RWPE2 (cell line): ENCODE measurements around the gene BSG.

Experiments
- ATAC-seq: fragments of 200-7000 bp; cut with Tn5 transposase; 3 replicates; pipeline ENCODE4 v1.9.1; 2021; ENCODE audit warnings: low read depth
- DNase-seq: peaks from one replicate; pipeline ENCODE4 v3.0.0-alpha.2; 2020; ENCODE audit warnings: low spot score
- H3K27ac ChIP-seq: fragments of 450-650 bp; 2 replicates; pipeline ENCODE4 v1.5.1; 2017; ENCODE audit warnings: mild to moderate bottlenecking; ENCODE audit not compliant: poor library complexity, severe bottlenecking
- H3K27me3 ChIP-seq: fragments of 250-450 bp; sonication (Bioruptor Pico); 2 replicates; pipeline ENCODE4 v1.5.1; 2021; ENCODE audit warnings: mild to moderate bottlenecking, moderate library complexity; ENCODE audit not compliant: insufficient read depth, poor library complexity, severe bottlenecking
- H3K36me3 ChIP-seq: fragments of 250-450 bp; sonication (Bioruptor Pico); 2 replicates; pipeline ENCODE4 v1.5.1; 2020; ENCODE audit warnings: low read depth, mild to moderate bottlenecking, moderate library complexity
- H3K4me1 ChIP-seq: fragments of 250-450 bp; sonication (Bioruptor Pico); 2 replicates; pipeline ENCODE4 v1.5.1; 2021; ENCODE audit warnings: mild to moderate bottlenecking, moderate library complexity; ENCODE audit not compliant: insufficient read depth, poor library complexity, severe bottlenecking
- H3K4me3 ChIP-seq: fragments of 250-450 bp; sonication (Bioruptor Pico); 2 replicates; pipeline ENCODE4 v1.5.1; 2021; ENCODE audit warnings: mild to moderate bottlenecking, moderate library complexity; ENCODE audit not compliant: severe bottlenecking
- H3K9me3 ChIP-seq: fragments of 250-450 bp; sonication (Bioruptor Pico); 2 replicates; pipeline ENCODE4 v1.5.1; 2021; ENCODE audit warnings: mild to moderate bottlenecking, moderate library complexity; ENCODE audit not compliant: severe bottlenecking
- TF ChIP-seq, protein P1 (sequence below): fragments of 450-650 bp; IDR thresholded peaks from one replicate; pipeline ENCODE4 v1.5.1; 2017; ENCODE audit warnings: mild to moderate bottlenecking, moderate library complexity; ENCODE audit not compliant: poor library complexity, severe bottlenecking

BSG gene

DNA sequence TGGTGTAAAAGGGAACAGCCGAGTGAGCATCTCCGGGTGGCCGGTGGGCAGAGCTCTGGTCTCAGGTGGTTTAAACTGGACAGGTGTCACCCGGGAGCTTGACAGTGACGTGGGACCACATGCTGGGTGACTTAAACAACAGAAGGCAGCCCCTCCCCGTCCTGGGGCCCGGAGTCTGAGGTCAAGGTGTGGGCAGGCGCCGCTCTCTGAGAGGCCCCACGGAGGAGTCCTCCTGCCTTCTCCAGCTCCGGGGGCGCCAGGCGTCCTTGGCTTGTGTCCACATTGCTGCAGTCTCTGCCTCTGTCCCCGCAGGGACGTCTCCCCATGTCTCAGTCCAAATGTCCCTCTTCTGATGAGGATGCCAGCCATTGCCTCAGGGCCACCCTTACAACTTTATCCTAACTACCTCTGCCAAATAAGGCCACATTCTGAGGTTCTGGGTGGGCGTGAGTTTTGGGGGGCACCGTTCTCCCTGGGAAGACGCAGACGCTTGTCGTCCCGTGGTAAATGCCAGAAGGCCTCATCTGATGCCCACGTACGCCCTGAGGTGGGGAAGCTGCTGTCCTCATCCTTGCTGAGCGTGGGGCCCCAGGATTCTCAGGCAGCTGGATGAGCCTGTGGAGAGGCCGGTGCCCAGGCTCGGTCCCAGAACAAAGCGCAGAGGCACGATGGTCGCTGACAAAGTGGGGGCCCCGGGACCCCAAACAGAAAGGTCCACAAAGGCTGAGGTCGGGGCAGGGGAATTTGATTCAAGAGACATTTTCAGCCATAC lies 15.6 kb upstream of the BSG start:
- Histone ChIP-seq H3K9me3 (no peaks in the 10 kb centered on the region), H3K36me3 (no peaks in the 10 kb centered on the region), H3K4me3 (no peak overlapping the region), H3K4me1 (no peaks in the 10 kb centered on the region), H3K27ac (no peak overlapping the region), H3K27me3 (no peaks in the 10 kb centered on the region)
- TF ChIP-seq, protein P1, sequence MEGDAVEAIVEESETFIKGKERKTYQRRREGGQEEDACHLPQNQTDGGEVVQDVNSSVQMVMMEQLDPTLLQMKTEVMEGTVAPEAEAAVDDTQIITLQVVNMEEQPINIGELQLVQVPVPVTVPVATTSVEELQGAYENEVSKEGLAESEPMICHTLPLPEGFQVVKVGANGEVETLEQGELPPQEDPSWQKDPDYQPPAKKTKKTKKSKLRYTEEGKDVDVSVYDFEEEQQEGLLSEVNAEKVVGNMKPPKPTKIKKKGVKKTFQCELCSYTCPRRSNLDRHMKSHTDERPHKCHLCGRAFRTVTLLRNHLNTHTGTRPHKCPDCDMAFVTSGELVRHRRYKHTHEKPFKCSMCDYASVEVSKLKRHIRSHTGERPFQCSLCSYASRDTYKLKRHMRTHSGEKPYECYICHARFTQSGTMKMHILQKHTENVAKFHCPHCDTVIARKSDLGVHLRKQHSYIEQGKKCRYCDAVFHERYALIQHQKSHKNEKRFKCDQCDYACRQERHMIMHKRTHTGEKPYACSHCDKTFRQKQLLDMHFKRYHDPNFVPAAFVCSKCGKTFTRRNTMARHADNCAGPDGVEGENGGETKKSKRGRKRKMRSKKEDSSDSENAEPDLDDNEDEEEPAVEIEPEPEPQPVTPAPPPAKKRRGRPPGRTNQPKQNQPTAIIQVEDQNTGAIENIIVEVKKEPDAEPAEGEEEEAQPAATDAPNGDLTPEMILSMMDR = no peak
- DNase-seq (no peak), ATAC-seq (no peak)

DNA sequence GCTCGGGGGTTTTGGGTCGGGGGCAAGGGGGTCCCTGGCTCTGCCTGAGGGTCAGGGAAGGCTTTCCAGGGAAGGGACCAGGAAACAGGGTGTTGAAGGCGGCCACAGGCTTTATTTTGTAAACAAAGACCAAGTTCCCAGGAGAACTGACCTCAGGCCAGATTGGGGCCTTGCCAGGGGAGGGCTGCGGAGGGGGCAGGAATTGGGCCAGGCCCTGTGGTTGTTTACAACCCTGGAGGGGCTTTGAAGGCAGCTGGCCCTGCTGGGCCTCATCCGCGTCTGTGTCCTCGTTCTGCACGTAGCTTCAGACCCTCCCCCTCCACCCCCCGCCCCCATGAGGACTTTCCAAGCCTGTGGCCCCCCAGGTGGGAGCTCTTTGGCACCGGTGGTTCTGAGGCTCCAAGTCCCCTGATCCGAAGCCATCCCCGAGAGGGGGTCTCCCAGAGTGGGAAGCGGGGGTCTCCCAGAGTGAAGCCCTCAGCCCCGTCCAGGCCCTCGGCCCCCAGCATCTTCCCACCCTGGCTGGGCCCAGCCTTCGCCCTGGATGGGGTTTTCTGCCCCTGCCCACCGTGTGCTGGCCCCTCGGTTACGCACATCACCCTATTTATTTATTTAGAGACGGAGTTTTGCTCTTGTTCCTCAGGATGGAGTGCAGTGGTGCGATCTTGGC lies 13.5 kb upstream of the BSG start:
- Histone ChIP-seq H3K4me3 (no peak overlapping the region), H3K9me3 (no peaks in the 10 kb centered on the region), H3K27ac (no peak overlapping the region), H3K36me3 (no peaks in the 10 kb centered on the region), H3K4me1 (no peaks in the 10 kb centered on the region), H3K27me3 (no peaks in the 10 kb centered on the region)
- ATAC-seq (no peak), DNase-seq (no peak)
- TF ChIP-seq, protein P1 = no peak

DNA sequence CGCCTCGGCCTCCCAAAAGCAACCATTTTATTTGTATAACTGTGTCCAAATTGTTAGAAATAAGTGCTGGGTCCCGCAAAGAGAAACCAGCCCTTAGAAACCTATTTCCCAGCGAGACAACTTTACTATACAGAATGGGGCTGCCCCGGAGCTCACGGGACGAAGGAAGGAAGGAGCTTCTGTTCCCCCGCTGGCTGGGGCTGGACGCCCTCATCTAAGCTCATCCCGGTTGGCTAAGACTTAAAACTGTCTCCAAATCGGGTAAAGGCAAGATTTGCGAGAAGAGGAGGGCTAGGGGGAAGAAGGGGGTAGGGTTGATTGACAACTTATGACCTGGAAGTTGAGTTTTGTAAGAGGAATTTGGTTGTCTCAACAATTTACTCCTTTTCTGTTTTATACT lies 12.3 kb upstream of the BSG start:
- H3K36me3 ChIP-seq = no peaks in the 10 kb centered on the region
- no peaks in the 10 kb centered on the region for H3K27me3 ChIP-seq
- no peaks in the 10 kb centered on the region for H3K4me1 ChIP-seq
- ATAC-seq (no peak), DNase-seq (no peak)
- H3K9me3 ChIP-seq = no peaks in the 10 kb centered on the region
- no peak overlapping the region for H3K4me3 ChIP-seq
- no peak overlapping the region for H3K27ac ChIP-seq
- TF ChIP-seq, protein P1 = no peak

DNA sequence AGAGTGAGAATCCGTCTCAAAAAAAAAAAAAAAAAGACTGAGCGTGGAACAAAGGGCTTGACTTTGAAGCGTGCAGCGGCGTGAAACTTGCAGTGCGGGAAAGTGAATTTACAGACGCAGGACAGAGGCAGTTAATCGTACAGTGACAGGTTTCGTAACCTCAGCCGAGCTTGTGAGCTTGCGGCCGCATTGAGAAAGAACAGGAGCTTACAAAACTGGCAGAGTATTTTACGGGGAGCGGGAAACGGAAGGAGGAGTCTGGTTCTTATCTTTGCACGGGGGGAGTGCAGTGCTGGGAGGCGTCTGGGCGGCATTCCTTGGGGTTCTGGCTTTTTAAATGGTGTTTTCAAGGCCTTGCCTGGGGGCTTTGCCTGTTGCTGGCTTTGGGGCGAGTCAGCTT lies 6.0 kb upstream of the BSG start:
- TF ChIP-seq, protein P1 = no peak
- no peaks in the 10 kb centered on the region for H3K27me3 ChIP-seq
- no peak overlapping the region for H3K27ac ChIP-seq
- no peaks in the 10 kb centered on the region for H3K4me1 ChIP-seq
- ATAC-seq (no peak), DNase-seq (no peak)
- no peaks in the 10 kb centered on the region for H3K9me3 ChIP-seq
- H3K36me3 ChIP-seq = no peaks in the 10 kb centered on the region
- no peak overlapping the region for H3K4me3 ChIP-seq

DNA sequence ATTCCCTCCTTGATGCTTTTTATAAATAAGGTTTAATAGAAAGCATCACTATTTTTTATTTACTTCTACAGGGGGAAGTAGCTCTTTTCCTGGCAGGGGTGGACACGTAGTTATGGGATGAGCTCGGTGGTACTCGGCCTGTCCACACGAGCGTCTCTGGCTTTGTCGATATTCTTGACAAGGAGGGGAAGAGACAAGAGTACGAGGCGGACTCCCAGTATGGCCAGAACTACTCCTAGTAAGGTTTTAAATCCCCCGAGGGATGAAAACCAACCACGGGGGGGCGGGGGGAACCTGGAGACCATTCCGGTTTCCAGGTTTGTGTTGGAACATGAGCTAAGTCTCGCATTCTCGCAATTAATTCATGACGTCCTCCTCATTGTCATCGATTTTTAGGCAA lies 5.6 kb upstream of the BSG start:
- no peak for DNase-seq
- Histone ChIP-seq H3K36me3 (no peaks in the 10 kb centered on the region), H3K27ac (no peak overlapping the region), H3K27me3 (no peaks in the 10 kb centered on the region), H3K4me3 (no peak overlapping the region), H3K4me1 (no peaks in the 10 kb centered on the region), H3K9me3 (no peaks in the 10 kb centered on the region)
- no peak for ATAC-seq
- TF ChIP-seq, protein P1 = no peak
